H1 (cell line): Measurements from ENCODE around the gene MYO1F. TPM values are rescaled to one million over a fixed set of nuclear protein-coding genes. Genes with fewer than 3 reads are reported as not detected.
"Not testable (repeated sequence)": the region's sequence is repeated elsewhere in the genome, so short reads cannot be mapped to it uniquely, and the experiment has no call there.

Source experiments
- CTCF ChIA-PET: fragments of 300-600 bp; sonication (Branson Sonifier 250); formaldehyde crosslinking; loops from one replicate; lab custom pipeline; 2021; ENCODE audit not compliant: partially characterized antibody; lab: Charles Lee
- POLR2A ChIA-PET: fragments of 300-600 bp; sonication (Branson Sonifier 250); formaldehyde crosslinking; loops from one replicate; lab custom pipeline; 2021; ENCODE audit warnings: inconsistent platforms; ENCODE audit not compliant: partially characterized antibody; lab: Charles Lee
- DNase-seq, 2 experiments: peaks; one replicate each; pipeline versions ENCODE4 v3.0.0 to v3.0.0-alpha.2; 2010 to 2022; ENCODE audit warnings: low spot score in 2 of 2, low read depth in 1 of 2, mixed read lengths in 1 of 2
- FAIRE-seq: peaks from 2 replicates; lab custom pipeline; 2011; peaks lifted over from hg19 to GRCh38; lab: Jason Lieb, UNC
- H2AFZ ChIP-seq: 2 replicates; pipeline ENCODE4 v1.8.1; 2012; ENCODE audit warnings: low read length, inconsistent platforms
- H2AK5ac ChIP-seq: 2 replicates; pipeline ENCODE4 v1.6.1; 2013; ENCODE audit warnings: low read depth, low read length
- H2BK120ac ChIP-seq: replicated peaks from 2 replicates; pipeline ENCODE3; 2013; ENCODE audit warnings: low read depth, low read length, inconsistent platforms
- H2BK12ac ChIP-seq: 2 replicates; pipeline ENCODE4 v1.6.1; 2013; ENCODE audit warnings: low read depth, low read length
- H2BK15ac ChIP-seq: 2 replicates; pipeline ENCODE4 v1.6.1; 2013; ENCODE audit warnings: low read length
- H2BK20ac ChIP-seq: 2 replicates; pipeline ENCODE4 v1.6.1; 2013; ENCODE audit warnings: low read length
- H2BK5ac ChIP-seq: 2 replicates; pipeline ENCODE4 v1.6.1; 2013; ENCODE audit warnings: low read depth, low read length
- H3K14ac ChIP-seq: 2 replicates; pipeline ENCODE4 v1.6.1; 2013; ENCODE audit warnings: inconsistent platforms; ENCODE audit not compliant: insufficient read length
- H3K18ac ChIP-seq: 2 replicates; pipeline ENCODE4 v1.6.1; 2013; ENCODE audit warnings: low read length; ENCODE audit errors: extremely low read depth
- H3K23ac ChIP-seq: 2 replicates; pipeline ENCODE4 v1.6.1; 2013; ENCODE audit warnings: inconsistent platforms; ENCODE audit not compliant: insufficient read length
- H3K23me2 ChIP-seq: 2 replicates; pipeline ENCODE4 v1.6.1; 2013; ENCODE audit warnings: low read depth, low read length
- H3K27ac ChIP-seq: 2 replicates; pipeline ENCODE4 v1.6.1; 2011; ENCODE audit warnings: low read depth, low read length, inconsistent platforms
- H3K27me3 ChIP-seq, 4 experiments: replicated peaks in 1 of 4; 1 replicate in 1 of 4; 2 replicates in 3 of 4; pipeline versions ENCODE4 v1.6.1 to v1.8.1; 2011 to 2013; ENCODE audit warnings: low read length in 3 of 4, mild to moderate bottlenecking in 3 of 4, inconsistent platforms in 2 of 4, mixed read lengths in 2 of 4, moderate library complexity in 1 of 4; ENCODE audit not compliant: control insufficient read depth in 3 of 4, insufficient read depth in 3 of 4; ENCODE audit errors: extremely low read depth in 1 of 4
- H3K36me3 ChIP-seq, 4 experiments: 2 replicates each; pipeline versions ENCODE4 v1.6.1 to v1.8.1; 2011 to 2013; ENCODE audit warnings: mild to moderate bottlenecking in 4 of 4, low read length in 3 of 4, moderate library complexity in 2 of 4, control low read depth in 1 of 4, inconsistent platforms in 1 of 4; ENCODE audit not compliant: insufficient read depth in 4 of 4, control insufficient read depth in 2 of 4
- H3K4ac ChIP-seq: replicated peaks from 2 replicates; pipeline ENCODE3; 2013; ENCODE audit warnings: low read length, low read depth, mixed read lengths, inconsistent platforms; ENCODE audit not compliant: insufficient read length
- H3K4me1 ChIP-seq, 4 experiments: replicated peaks in 1 of 4; 1 replicate in 1 of 4; 2 replicates in 3 of 4; pipeline versions ENCODE4 v1.6.1 to v1.8.1; 2011 to 2013; ENCODE audit warnings: low read length in 3 of 4, inconsistent platforms in 2 of 4, mixed read lengths in 1 of 4; ENCODE audit not compliant: insufficient read depth in 4 of 4, control insufficient read depth in 3 of 4
- H3K4me2 ChIP-seq, 2 experiments: 2 replicates each; pipeline versions ENCODE4 v1.6.1 to v1.8.1; 2011 to 2013; ENCODE audit warnings: low read depth in 2 of 2, low read length in 2 of 2, control low read depth in 1 of 2, inconsistent platforms in 1 of 2, mild to moderate bottlenecking in 1 of 2; ENCODE audit not compliant: insufficient read depth in 1 of 2
- H3K4me3 ChIP-seq, 4 experiments: fragments of 200-600, 300-600 bp in 1 of 4; sonication (generic), shearing (Covaris generic), sonication (Bioruptor Twin) in 1 of 4; 2 replicates each; pipeline versions ENCODE4 v1.5.1 to v1.8.1; 2011 to 2016; ENCODE audit warnings: low read length in 4 of 4, low read depth in 3 of 4, control low read depth in 2 of 4, inconsistent platforms in 2 of 4, mild to moderate bottlenecking in 2 of 4, mixed read lengths in 1 of 4, moderate library complexity in 1 of 4; ENCODE audit not compliant: insufficient read depth in 2 of 4; ENCODE audit errors: extremely low read depth in 1 of 4
- H3K56ac ChIP-seq: replicated peaks from 2 replicates; pipeline ENCODE3; 2013; ENCODE audit warnings: low read depth, mild to moderate bottlenecking, mixed read lengths, low read length, inconsistent platforms; ENCODE audit not compliant: insufficient read length
- H3K79me1 ChIP-seq: 2 replicates; pipeline ENCODE4 v1.6.1; 2013; ENCODE audit warnings: low read depth, low read length, control low read depth
- H3K79me2 ChIP-seq, 2 experiments: 2 replicates each; pipeline versions ENCODE4 v1.6.1 to v1.8.1; 2012 to 2013; ENCODE audit warnings: low read length in 2 of 2, mild to moderate bottlenecking in 2 of 2, inconsistent platforms in 1 of 2; ENCODE audit not compliant: insufficient read depth in 2 of 2, control insufficient read depth in 1 of 2
- H3K9ac ChIP-seq, 4 experiments: replicated peaks in 1 of 4; 1 replicate in 1 of 4; 2 replicates in 3 of 4; pipeline versions ENCODE4 v1.6.1 to v1.8.1; 2011 to 2013; ENCODE audit warnings: low read depth in 3 of 4, low read length in 3 of 4, control low read depth in 2 of 4, mild to moderate bottlenecking in 2 of 4, moderate library complexity in 2 of 4, inconsistent platforms in 1 of 4; ENCODE audit errors: extremely low read depth in 1 of 4
- H3K9me3 ChIP-seq, 2 experiments: 2 replicates each; pipeline versions ENCODE4 v1.6.1 to v1.8.1; 2012 to 2013; ENCODE audit warnings: mild to moderate bottlenecking in 2 of 2, moderate library complexity in 2 of 2, control low read depth in 1 of 2, inconsistent platforms in 1 of 2, low read depth in 1 of 2, low read length in 1 of 2, mixed read lengths in 1 of 2; ENCODE audit not compliant: insufficient read depth in 2 of 2
- H4K20me1 ChIP-seq, 2 experiments: replicated peaks in 1 of 2; 2 replicates each; pipeline versions ENCODE3 to v1.8.1; 2011 to 2013; ENCODE audit warnings: inconsistent platforms in 2 of 2, low read length in 2 of 2, mild to moderate bottlenecking in 1 of 2; ENCODE audit not compliant: insufficient read depth in 2 of 2, control insufficient read depth in 1 of 2
- H4K5ac ChIP-seq: 2 replicates; pipeline ENCODE4 v1.6.1; 2013; ENCODE audit warnings: low read length, low read depth, mixed read lengths, inconsistent platforms; ENCODE audit not compliant: insufficient read length
- H4K8ac ChIP-seq: 2 replicates; pipeline ENCODE4 v1.8.0; 2013; ENCODE audit warnings: mild to moderate bottlenecking, moderate library complexity, low read length, inconsistent platforms; ENCODE audit not compliant: insufficient read depth; ENCODE audit errors: extremely low read depth
- H4K91ac ChIP-seq: replicated peaks from 2 replicates; pipeline ENCODE3; 2013; ENCODE audit warnings: low read length, mixed read lengths, inconsistent platforms; ENCODE audit not compliant: insufficient read length
- WGBS, 2 experiments: shearing (Covaris generic) in 1 of 2; methylation state at CpG; one replicate each; pipeline versions ENCODE4 v1.1.6 to v1.1.7; 2013 to 2015; ENCODE audit warnings: low lambda C conversion rate in 2 of 2, mixed read lengths in 2 of 2, inconsistent platforms in 1 of 2, low coverage in 1 of 2, missing lambda C conversion rate in 1 of 2; ENCODE audit not compliant: insufficient replicate concordance in 2 of 2, insufficient coverage in 1 of 2, insufficient read length in 1 of 2; ENCODE audit errors: extremely low coverage in 1 of 2, missing lambda C conversion rate in 1 of 2; 5-methylcytosine and 5-hydroxymethylcytosine counted together
- polyA plus RNA-seq, 7 experiments: library from polyadenylated mRNA; depleted of rRNA in 3 of 7; stranded (reverse) in 5 of 7; unstranded in 2 of 7; fragments of >200 nt in 5 of 7; fragments of 200-250 nt in 2 of 7; gene quantifications; 1 replicate in 5 of 7; 2 replicates in 1 of 7; 4 replicates in 1 of 7; pipeline versions ENCODE4 v1.2.1 to v1.2.3, GENCODE V29; 2011 to 2013; ENCODE audit warnings: missing spikeins in 2 of 7, mixed read lengths in 2 of 7
- total RNA-seq: library from RNA; stranded (reverse); fragmentation: NEBNext Ultra II Directional; extraction: Animal tissue kit (Norgen Biotek cat#: 25700); gene quantifications from 2 replicates; pipeline ENCODE4 v1.2.1, GENCODE V29; 2021

MYO1F gene
- total and polyA plus RNA-seq, 2 of the 8 experiments (the other 6 are each of a cell fraction or from before 2014, with no cell fraction given): 1.4 to 4.6 TPM

GRCh38 chr19:8617325-8617724 lies 40.1 kb upstream of the MYO1F start:
- H2BK15ac ChIP-seq: 0 out of 2 replicates have a peak overlapping the region, but pooled peaks have one; percentile 29
- CTCF ChIA-PET: interaction anchor here (1.2 to 6.0 kb wide), 7 partner anchors 12 to 876 kb away, joined by 3 to 26 read pairs (median 5); no protein-coding TSS in a partner anchor
- not testable (repeated sequence) for FAIRE-seq

More at GRCh38 chr19:8617325-8617724, 40.1 kb upstream of the MYO1F start:
- not testable (repeated sequence) for H2AFZ ChIP-seq, H3K18ac ChIP-seq, H4K91ac ChIP-seq, H3K27me3 ChIP-seq, H3K79me1 ChIP-seq, H3K23me2 ChIP-seq, H3K14ac ChIP-seq, H3K9me3 ChIP-seq, H2BK20ac ChIP-seq, H2BK120ac ChIP-seq, H3K27ac ChIP-seq, H3K4me1 ChIP-seq, H2BK5ac ChIP-seq, H4K5ac ChIP-seq, H2BK12ac ChIP-seq, H4K8ac ChIP-seq, H3K9ac ChIP-seq, H4K20me1 ChIP-seq, H3K23ac ChIP-seq, DNase-seq, H3K79me2 ChIP-seq, H3K4me3 ChIP-seq, H3K36me3 ChIP-seq, H3K4ac ChIP-seq, H3K4me2 ChIP-seq, H2AK5ac ChIP-seq, H3K56ac ChIP-seq
- POLR2A ChIA-PET: interaction anchor here (0.9 to 1.6 kb wide), 3 partner anchors 8 to 25 kb away, joined by 3 to 4 read pairs (median 3); no protein-coding TSS in a partner anchor
- 80% methylated on average over 15 of the region's 15 CpGs; no CpG with 5 or more reads in 1 of the 2 experiments for WGBS, 2 experiments
